Measurements from ENCODE around the gene PHTF2.
"Not testable (repeated sequence)": the region's sequence is repeated elsewhere in the genome, so short reads cannot be mapped to it uniquely, and the experiment has no call there.

PHTF2 gene

DNA sequence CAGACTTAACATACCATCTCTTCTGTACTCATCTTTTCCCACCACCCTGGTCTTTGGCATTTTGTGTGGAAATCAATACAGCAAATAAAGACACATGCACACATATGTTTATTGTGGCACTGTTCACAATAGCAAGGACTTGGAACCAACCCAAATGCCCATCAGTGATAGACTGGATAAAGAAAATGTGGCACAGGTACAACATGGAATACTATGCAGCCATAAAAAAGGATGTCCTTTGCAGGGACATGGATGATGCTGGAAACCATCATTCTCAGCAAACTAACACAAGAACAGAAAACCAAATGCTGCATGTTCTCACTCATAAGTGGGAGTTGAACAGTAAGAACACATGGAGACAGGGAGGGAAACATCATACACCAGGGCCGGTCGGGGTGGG lies 37.9 kb downstream of the PHTF2 start:
- not testable (repeated sequence) for H3K27me3 Mint-ChIP-seq, H3K9me3 Mint-ChIP-seq, DNase-seq, H3K4me3 Mint-ChIP-seq, ATAC-seq
- peaks cover 26% of the 10 kb centered on the region for H3K4me1 Mint-ChIP-seq
- peak overlapping the region in 1 of 2 donors; percentile 27 for H3K27ac Mint-ChIP-seq

DNA sequence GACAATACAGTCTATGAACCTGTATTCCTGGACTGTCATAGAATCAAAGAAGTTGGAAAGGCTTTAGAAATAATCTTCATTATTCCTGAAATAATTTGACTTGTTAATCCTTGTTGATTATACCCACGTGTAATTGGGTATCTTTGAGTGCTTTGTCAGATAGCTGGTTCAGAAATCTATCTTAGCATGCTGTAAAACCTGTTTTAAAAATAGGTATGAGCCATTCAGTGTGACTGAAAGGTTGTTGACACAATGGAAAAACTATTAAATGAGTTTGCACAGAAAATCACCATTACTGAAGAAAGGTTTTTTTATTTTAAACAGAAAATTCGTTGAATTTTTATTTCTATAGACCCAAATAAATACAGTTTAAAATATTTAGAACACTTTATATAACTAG lies 38.7 kb downstream of the PHTF2 start:
- H3K4me1 Mint-ChIP-seq, result peaks cover 23% of the 10 kb centered on the region
- no peaks in the 10 kb centered on the region for H3K9me3 Mint-ChIP-seq
- H3K27ac Mint-ChIP-seq, result no peak overlapping the region
- DNase-seq (no peak), ATAC-seq (no peak)
- no peaks in the 10 kb centered on the region for H3K27me3 Mint-ChIP-seq
- no peak overlapping the region for H3K4me3 Mint-ChIP-seq

DNA sequence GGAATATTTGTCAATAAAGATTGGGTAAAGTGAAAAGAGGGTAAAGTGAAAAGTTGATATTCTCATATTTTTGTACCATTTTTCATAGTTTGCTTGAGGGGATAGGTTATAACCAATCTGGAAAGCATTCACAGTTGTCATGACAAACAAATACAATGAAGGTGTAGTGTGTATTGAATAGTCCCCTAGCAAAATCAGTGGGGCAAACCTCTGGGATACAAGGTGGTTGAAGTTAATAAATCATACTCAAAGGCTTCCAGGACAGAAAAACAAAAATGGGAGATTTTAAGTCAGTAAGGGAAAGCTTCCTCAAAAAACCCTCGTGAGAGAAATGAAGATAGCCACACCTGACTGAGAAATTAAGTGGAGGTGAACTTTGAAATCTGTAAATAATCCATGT lies 39.4 kb downstream of the PHTF2 start:
- no peaks in the 10 kb centered on the region for H3K9me3 Mint-ChIP-seq
- peaks cover 21% of the 10 kb centered on the region for H3K4me1 Mint-ChIP-seq
- H3K27ac Mint-ChIP-seq, result no peak overlapping the region
- no peak for ATAC-seq
- no peaks in the 10 kb centered on the region for H3K27me3 Mint-ChIP-seq
- no peak for DNase-seq
- H3K4me3 Mint-ChIP-seq, result no peak overlapping the region

DNA sequence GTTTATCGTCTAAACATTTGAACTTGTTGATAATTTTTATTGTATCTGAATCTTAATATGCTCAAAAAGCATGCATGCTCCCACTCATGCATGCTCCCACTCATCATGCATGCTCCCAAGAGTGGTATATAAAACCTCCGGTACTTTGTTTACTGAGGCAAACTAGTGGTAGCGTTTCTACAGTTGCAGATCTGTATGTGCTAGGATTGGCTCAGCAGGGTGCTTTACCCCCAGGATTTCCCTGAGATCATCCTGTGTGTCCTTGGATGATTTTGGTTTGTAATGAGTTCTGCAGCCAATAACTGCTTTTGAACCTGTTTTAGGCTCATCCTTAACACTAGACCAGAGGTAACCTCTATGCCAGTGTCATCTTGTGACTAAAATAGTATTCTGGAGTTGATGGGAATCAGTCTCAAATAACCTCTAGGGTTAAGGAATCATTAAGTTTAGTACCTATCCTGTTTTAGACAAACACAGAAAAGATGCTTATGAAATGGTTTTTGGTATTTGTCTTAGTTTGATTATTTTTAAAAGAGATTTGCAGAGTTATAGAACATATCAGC lies 40.4 kb downstream of the PHTF2 start:
- no peak overlapping the region for H3K4me3 Mint-ChIP-seq
- H3K9me3 Mint-ChIP-seq, result no peaks in the 10 kb centered on the region
- H3K27ac Mint-ChIP-seq, result no peak overlapping the region

DNA sequence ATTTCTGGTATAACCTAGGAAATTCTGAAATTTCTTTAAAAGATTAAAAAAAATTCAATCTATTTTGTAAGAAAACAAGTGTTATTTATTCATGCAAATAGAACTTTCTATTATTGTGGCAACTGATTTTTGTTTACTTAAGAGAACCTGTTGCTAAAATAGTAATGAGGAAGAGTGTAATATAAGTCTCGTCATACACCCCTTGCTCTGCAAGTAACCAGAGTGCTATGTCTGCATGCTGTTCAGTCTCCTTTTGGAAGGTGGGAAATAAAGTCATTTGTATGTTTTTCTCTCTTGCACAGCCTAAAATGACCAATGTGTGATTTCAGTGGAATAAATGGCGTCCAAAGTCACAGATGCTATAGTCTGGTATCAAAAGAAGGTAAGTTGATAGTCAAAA lies 41.3 kb downstream of the PHTF2 start:
- ATAC-seq (no peak), DNase-seq (no peak)
- no peak overlapping the region for H3K27ac Mint-ChIP-seq
- no peak overlapping the region for H3K4me3 Mint-ChIP-seq
- no peaks in the 10 kb centered on the region for H3K27me3 Mint-ChIP-seq
- H3K4me1 Mint-ChIP-seq, result peaks cover 4% of the 10 kb centered on the region
- H3K9me3 Mint-ChIP-seq, result no peaks in the 10 kb centered on the region

More for the DNA sequence above, 40.4 kb downstream of the PHTF2 start:
- Mint-ChIP-seq H3K27me3 (no peaks in the 10 kb centered on the region), H3K4me1 (peaks cover 13% of the 10 kb centered on the region)
- DNase-seq (no peak), ATAC-seq (no peak)

DNA sequence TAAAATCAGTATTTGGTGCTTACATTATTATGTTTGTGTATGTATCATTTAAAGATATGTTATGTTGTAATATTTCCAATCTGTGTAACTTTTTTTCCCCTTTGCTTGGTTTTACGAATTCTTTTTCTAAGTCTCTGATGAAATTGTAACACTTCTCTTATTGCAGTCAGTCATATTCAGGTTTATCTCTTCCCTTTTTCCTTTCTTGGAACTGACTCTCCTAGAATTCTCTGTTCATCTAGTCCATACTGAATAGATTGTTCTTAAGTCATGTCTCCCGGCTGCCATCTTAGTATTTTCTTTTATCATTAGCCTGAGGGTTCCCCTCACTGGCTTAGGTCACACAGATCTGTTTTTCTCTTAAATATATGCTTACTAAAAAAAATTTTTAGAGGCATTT lies 44.6 kb downstream of the PHTF2 start:
- H3K27me3 Mint-ChIP-seq, result no peaks in the 10 kb centered on the region
- H3K4me1 Mint-ChIP-seq, result no peaks in the 10 kb centered on the region
- H3K4me3 Mint-ChIP-seq, result no peak overlapping the region
- no peak overlapping the region for H3K27ac Mint-ChIP-seq
- DNase-seq (no peak), ATAC-seq (no peak)
- H3K9me3 Mint-ChIP-seq, result no peaks in the 10 kb centered on the region

DNA sequence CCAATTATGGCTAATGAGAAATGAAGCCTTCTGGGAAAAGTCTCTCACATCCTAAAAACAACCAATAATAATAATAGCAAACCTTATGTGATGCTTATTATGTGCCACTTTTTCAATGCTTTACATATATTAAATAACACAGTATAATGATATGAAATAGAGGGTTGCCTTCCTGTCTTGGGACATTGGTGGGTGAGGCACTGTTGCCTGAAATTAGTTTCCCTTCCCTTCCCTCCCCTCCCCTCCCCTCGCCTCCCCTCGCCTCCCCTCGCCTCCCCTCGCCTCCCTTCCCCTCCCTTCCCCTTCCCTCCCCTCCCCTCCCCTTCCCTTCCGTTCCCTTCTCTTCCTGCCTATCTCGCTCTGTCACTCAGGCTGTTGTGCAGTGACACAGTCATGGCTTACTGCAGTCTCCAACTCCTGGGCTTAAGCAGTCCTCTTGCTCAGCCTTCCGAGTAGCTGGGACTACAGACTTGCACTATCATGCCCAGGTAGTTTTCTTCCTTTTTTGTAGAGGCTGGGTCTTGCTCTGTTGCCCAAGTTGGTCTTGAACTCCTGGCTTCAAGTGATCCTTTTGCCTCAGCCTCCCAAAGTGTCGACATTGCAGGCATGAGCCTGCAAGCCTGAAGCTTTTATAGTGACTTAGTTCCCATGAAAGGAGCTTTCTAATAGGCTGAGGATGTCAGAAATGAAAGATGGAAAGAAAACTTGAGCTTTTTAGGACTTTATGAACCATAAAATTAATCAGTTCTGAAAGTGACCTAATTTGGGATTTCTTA lies 47.9 kb downstream of the PHTF2 start:
- peaks cover 4% of the 10 kb centered on the region for H3K4me1 Mint-ChIP-seq
- DNase-seq (no peak), ATAC-seq (no peak)
- H3K27me3 Mint-ChIP-seq, result no peaks in the 10 kb centered on the region
- no peaks in the 10 kb centered on the region for H3K9me3 Mint-ChIP-seq
- H3K27ac Mint-ChIP-seq, result no peak overlapping the region
- H3K4me3 Mint-ChIP-seq, result no peak overlapping the region

DNA sequence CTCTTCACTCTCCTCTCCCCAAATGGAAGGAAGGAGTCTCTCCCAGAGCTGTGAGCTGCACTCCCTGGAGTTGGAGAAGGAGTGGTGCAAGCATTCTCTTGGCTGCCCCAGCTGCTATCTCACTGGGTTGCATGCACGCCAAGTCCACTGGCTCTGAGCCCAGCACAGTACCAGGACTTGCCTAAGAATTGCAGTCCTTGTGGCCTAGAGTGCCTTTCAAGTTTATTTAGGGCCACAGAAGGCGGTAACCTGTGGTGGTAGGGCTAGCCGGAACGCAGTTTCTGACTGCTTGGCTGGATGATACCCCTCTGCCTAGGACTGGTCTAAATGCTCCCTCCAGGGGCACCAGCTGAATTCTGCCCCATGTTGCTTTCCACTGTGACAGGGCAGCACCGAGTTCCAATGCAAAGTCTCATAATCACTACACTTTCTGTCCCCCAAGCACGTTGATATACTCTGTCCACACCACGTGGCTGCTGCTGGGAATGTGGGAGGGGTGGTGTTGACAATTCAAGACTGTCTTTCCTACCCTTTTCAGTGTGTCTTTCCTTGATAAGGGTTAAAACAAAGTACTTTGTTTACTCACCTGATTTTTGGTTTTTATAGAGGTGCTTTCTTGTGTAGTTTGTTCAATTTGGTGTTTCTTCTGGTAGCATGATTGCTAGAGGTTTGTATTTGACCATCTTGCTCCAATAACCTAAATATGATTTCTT lies 57.0 kb downstream of the PHTF2 start:
- Mint-ChIP-seq H3K4me3 (no peak overlapping the region), H3K4me1 (peaks cover 32% of the 10 kb centered on the region), H3K9me3 (no peaks in the 10 kb centered on the region), H3K27ac (peak overlapping the region in 1 of 2 donors; percentile 54), H3K27me3 (no peaks in the 10 kb centered on the region)
- DNase-seq (no peak), ATAC-seq (no peak)

DNA sequence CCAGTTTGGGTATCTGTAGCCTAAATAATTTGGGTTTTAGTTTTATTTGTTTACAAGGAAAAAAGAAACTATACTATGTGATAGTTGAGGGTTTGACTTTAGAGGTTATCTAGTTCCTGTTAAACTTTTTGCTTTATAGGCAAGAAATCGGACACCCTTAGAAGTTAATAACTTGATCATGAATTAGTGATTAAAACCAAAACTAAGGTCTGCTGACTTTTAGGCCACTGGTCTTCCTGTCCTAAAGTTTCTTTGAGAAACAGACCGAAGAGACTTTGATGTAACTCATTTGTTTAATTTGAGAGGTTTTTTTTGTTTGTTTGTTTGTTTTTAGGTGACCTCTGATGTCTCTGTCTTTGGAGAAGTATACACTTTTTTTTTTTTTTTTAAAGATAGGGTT lies 59.7 kb downstream of the PHTF2 start:
- DNase-seq (no peak), ATAC-seq (no peak)
- Mint-ChIP-seq H3K27me3 (no peaks in the 10 kb centered on the region), H3K4me3 (no peak overlapping the region), H3K4me1 (peaks cover 14% of the 10 kb centered on the region), H3K27ac (no peak overlapping the region), H3K9me3 (no peaks in the 10 kb centered on the region)

DNA sequence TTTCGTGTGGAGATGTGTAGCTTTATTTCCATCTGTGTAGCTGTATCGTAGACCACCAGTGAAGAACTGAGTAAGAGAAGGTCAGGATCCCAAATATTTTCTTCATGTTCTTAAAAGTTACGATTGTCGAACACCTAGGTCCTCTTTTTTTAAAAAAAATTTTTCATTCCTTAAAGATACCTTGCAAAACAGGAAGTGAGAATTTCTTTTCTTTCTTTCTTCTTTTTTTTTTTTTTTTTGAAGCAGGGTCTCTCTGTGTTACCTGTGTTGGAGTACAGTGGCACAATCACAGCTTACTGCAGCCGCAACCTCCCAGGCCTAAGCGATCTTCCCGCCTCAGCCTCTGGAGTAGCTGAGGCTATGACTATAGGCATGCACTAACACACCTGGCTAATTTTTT lies 60.8 kb downstream of the PHTF2 start:
- DNase-seq (no peak), ATAC-seq (no peak)
- H3K27ac Mint-ChIP-seq, result no peak overlapping the region
- no peaks in the 10 kb centered on the region for H3K9me3 Mint-ChIP-seq
- H3K4me1 Mint-ChIP-seq, result peaks cover 14% of the 10 kb centered on the region
- H3K4me3 Mint-ChIP-seq, result no peak overlapping the region
- no peaks in the 10 kb centered on the region for H3K27me3 Mint-ChIP-seq

DNA sequence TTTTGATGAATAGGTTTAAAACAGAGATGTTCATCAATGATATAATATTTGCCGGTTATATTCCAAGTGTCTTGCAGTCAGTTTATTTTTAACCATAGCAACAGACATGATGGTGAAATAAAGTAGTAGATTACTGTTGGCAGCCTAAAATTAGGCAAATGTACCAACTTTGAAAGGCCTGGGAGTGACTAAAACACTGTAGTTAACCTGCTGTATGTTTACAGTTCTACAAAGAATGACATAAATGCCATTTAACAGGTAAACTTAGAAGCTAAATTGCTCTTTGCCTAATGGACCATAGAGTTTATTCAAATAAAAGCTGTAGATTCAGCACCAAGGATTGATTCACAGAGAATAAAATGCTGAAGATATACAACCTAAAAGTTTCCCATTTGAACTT lies 64.1 kb downstream of the PHTF2 start:
- DNase-seq (no peak), ATAC-seq (no peak)
- Mint-ChIP-seq H3K9me3 (no peaks in the 10 kb centered on the region), H3K4me3 (no peak overlapping the region), H3K27me3 (no peaks in the 10 kb centered on the region), H3K27ac (peak overlapping the region in 1 of 2 donors; percentile 0), H3K4me1 (peaks cover 16% of the 10 kb centered on the region)

DNA sequence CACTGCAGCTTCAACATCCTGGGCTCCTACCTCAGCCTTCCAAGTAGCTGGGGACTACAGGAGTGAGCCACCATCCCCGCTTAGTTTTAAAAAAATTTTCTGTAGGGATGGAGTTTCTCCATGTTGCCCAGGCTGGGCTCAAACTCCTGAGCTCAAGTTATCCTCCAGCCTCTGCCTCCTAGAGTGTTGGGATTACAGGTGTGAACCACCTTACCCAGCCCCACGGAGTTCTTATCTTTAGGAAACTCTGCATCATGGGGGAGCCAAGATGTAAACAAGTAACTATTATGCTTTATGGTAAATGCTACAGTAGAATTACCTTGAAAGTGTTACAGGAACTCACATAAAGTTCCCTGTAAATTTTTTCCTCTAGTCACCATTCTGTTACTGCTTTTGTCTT lies 65.3 kb downstream of the PHTF2 start:
- Mint-ChIP-seq H3K4me1 (peaks cover 15% of the 10 kb centered on the region), H3K4me3 (no peak overlapping the region), H3K27ac (no peak overlapping the region), H3K27me3 (no peaks in the 10 kb centered on the region), H3K9me3 (no peaks in the 10 kb centered on the region)
- DNase-seq, result no peak
- ATAC-seq, result no peak

DNA sequence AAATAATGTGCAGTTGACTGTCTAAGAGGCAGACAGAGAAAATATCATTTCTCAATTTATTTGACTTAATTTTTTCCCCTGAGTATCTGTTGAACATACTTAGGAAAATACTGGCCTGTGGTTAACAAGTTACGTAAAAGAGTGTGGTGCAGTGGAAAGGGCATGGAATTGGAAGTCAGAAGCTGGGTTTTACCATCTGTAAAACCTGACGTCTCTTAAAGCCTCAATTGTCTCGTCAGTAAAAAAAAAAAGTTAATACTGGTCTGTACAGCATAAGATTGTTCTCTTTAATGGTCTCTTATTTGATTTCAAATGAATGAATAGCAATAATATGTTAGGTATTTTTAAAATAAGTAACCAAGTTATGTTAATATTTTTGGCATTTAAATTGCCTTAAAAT lies 67.8 kb downstream of the PHTF2 start:
- Mint-ChIP-seq H3K9me3 (no peaks in the 10 kb centered on the region), H3K27me3 (no peaks in the 10 kb centered on the region), H3K27ac (no peak overlapping the region), H3K4me3 (no peak overlapping the region), H3K4me1 (peaks cover 8% of the 10 kb centered on the region)
- ATAC-seq (no peak), DNase-seq (no peak)

DNA sequence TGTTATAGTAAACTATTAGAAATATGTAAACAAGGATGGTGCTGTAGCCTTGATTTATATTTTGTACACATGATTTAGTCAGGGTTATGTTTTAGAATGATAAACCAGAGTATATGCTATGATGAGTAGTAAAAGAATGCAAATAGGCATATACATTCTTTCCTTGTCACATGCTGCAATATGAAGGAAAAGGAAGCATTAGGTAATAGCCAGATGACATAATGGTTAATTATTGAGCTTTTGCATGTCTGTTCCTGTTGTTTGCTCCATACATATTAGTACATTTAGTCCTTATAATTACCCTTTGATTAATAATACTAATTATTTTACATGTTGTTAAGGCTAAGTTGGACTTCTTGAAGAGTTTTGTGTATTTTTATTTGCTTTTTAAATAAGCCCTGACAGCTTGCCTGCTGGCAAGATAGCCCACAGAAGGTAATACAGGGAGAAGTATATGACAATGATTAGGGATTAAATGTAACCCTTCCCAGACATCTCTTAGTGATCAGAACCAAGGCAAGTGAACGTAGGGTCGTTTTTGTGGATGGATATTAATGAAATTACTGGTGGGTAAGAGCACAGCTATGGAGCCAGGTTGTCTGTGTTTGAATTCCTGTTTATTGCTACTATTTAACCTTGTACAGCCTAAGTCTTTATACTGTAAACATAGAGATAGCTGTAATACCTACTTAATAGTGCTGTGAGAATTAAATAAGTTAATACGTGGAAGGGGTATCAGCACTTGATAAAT lies 68.4 kb downstream of the PHTF2 start:
- peaks cover 8% of the 10 kb centered on the region for H3K4me1 Mint-ChIP-seq
- DNase-seq, result no peak
- no peak overlapping the region for H3K27ac Mint-ChIP-seq
- no peak overlapping the region for H3K4me3 Mint-ChIP-seq
- no peaks in the 10 kb centered on the region for H3K9me3 Mint-ChIP-seq
- H3K27me3 Mint-ChIP-seq, result no peaks in the 10 kb centered on the region
- ATAC-seq, result no peak

DNA sequence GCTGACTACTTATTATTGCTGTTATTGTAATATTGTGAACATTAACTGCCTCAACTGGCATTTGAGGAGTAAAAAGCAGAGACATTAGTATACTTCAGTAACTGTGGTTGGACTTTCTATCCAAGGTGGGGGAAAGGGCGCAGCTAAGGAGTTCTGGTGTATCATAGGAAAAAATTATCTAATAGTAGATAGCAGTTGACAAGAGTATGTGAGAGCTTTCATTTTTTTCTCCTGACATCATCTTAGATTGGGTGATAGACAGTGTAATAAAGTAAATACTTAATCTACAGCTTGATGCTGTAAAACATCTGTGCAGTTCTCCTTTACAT lies 68.9 kb downstream of the PHTF2 start:
- Mint-ChIP-seq H3K4me1 (peaks cover 8% of the 10 kb centered on the region), H3K27ac (no peak overlapping the region), H3K4me3 (no peak overlapping the region), H3K9me3 (no peaks in the 10 kb centered on the region), H3K27me3 (no peaks in the 10 kb centered on the region)
- DNase-seq (no peak), ATAC-seq (no peak)

DNA sequence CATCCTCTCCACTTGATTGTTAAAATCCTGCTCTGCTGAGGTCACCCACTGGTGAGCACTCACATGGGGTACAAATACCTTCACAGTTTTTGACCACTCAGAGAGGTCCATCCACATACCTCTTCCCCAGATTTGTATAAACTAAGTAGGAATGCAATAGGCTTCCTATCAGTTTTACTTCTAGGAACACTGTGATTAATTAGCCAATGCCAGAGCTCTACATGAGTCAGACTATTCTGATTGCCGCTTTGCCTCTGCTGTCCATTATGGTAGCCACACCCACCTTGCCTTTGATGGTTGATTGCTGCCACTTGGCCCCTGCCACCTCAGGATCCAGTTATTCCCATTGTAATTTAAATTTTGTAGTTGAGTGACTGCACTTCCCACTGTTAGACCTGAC lies 73.7 kb downstream of the PHTF2 start:
- H3K4me1 Mint-ChIP-seq, result peaks cover 11% of the 10 kb centered on the region
- not testable (repeated sequence) for H3K27me3 Mint-ChIP-seq, ATAC-seq, H3K9me3 Mint-ChIP-seq, H3K27ac Mint-ChIP-seq, DNase-seq, H3K4me3 Mint-ChIP-seq

All from stimulated activated naive CD8-positive, alpha-beta T cell treated with anti-CD3 and anti-CD28 coated beads, Interleukin-15, amount 100 ng/mL, for 72 hours (primary cell).